MCF 10A (cell line): Measurements from ENCODE around the gene BLTP3A. TPM values are rescaled to one million over a fixed set of nuclear protein-coding genes. Genes with fewer than 3 reads are reported as not detected.

Source experiments
- BruUV-seq: library from RNA; stranded (reverse); fragments of 400-500 nt; replicated peaks from 2 replicates; lab custom pipeline; 2021; lab: Mats Ljungman, UMichigan
- CTCF ChIA-PET: fragments of 300-600 bp; sonication (Branson Sonifier 250); formaldehyde crosslinking; extraction: SDS; loops from one replicate; lab custom pipeline; 2021; ENCODE audit warnings: antibody characterized with exemption, inconsistent platforms; lab: Yijun Ruan, JAX
- POLR2A ChIA-PET: fragments of 300-600, 350-650 bp; sonication (Branson Sonifier 250); formaldehyde crosslinking; extraction: SDS; loops from one replicate; lab custom pipeline; 2020; ENCODE audit warnings: antibody characterized with exemption, inconsistent platforms; lab: Yijun Ruan, JAX
- DNase-seq: peaks from one replicate; pipeline ENCODE4 v3.0.0-alpha.2; 2018; ENCODE audit not compliant: unreplicated experiment
- H3K27ac Mint-ChIP-seq: one replicate; pipeline ENCODE4 v1.8.0; 2022; ENCODE audit warnings: mild to moderate bottlenecking, low read depth, mixed read lengths; ENCODE audit not compliant: unreplicated experiment
- H3K27me3 Mint-ChIP-seq: one replicate; pipeline ENCODE4 v1.8.0; 2022; ENCODE audit warnings: mixed read lengths; ENCODE audit not compliant: insufficient read depth, unreplicated experiment
- H3K36me3 Mint-ChIP-seq: one replicate; pipeline ENCODE4 v1.8.0; 2022; ENCODE audit warnings: mild to moderate bottlenecking, moderate library complexity, mixed read lengths; ENCODE audit not compliant: insufficient read depth, unreplicated experiment
- H3K4me1 Mint-ChIP-seq: one replicate; pipeline ENCODE4 v1.8.0; 2022; ENCODE audit warnings: mixed read lengths; ENCODE audit not compliant: insufficient read depth, unreplicated experiment
- H3K4me3 Mint-ChIP-seq: one replicate; pipeline ENCODE4 v1.8.0; 2022; ENCODE audit warnings: mild to moderate bottlenecking, moderate library complexity, mixed read lengths; ENCODE audit not compliant: unreplicated experiment
- H3K9me3 Mint-ChIP-seq: one replicate; pipeline ENCODE4 v1.8.0; 2022; ENCODE audit warnings: mixed read lengths; ENCODE audit not compliant: unreplicated experiment
- intact Hi-C: fragments of 100-400 bp; cut with micrococcal nuclease; formaldehyde crosslinking; loops from 2 replicates; pipeline ENCODE4 v1.14.1; 2022
- total RNA-seq: library from RNA; stranded (reverse); gene quantifications from 2 replicates; pipeline ENCODE4 v1.2.3, GENCODE V29; 2022
- TF ChIP-seq, protein P1 (sequence below): fragments of 200-600 bp; IDR thresholded peaks from one replicate; pipeline ENCODE4 v1.8.0; 2022; ENCODE audit warnings: antibody characterized with exemption, mild to moderate bottlenecking; ENCODE audit not compliant: unreplicated experiment

Gene BLTP3A
- total RNA-seq, 1 experiment from 2014 or later: 25.4 TPM

DNA sequence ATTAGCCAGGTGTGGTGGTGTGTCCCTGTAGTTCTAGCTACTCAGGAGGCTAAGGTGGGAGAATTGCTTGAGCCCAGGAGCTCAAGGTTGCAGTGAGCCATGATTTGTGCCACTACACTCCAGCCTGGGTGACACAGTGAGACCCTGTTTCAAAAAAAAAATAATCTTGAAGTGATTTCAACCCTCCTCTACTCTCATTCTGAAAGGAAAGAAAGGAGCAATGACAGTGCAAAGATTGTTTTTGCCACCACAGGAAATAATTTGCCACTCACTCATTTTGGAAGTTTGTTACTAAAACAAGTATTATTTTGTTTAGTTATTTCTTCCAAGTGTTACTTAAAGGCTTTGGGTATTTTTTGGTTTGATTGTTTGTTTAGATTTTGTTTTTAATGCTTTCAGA lies 45.6 kb downstream of the BLTP3A start:
- Mint-ChIP-seq H3K27ac (no peak overlapping the region), H3K9me3 (no peaks in the 10 kb centered on the region), H3K36me3 (peaks cover 25% of the 10 kb centered on the region), H3K27me3 (no peaks in the 10 kb centered on the region), H3K4me1 (peaks cover 8% of the 10 kb centered on the region), H3K4me3 (no peak overlapping the region)
- DNase-seq: no peak
- intact Hi-C loops: no loop called here
- BruUV-seq: no TSS peak
- ChIA-PET POLR2A (interaction anchor here (0.6 kb wide), 1 partner anchor 8 kb away, joined by 3 read pairs; no protein-coding TSS in a partner anchor), CTCF (interaction anchor here (0.6 to 0.7 kb wide), 2 partner anchors 18 to 571 kb away, joined by 3 to 4 read pairs; no protein-coding TSS in a partner anchor)
- TF ChIP-seq, protein P1, sequence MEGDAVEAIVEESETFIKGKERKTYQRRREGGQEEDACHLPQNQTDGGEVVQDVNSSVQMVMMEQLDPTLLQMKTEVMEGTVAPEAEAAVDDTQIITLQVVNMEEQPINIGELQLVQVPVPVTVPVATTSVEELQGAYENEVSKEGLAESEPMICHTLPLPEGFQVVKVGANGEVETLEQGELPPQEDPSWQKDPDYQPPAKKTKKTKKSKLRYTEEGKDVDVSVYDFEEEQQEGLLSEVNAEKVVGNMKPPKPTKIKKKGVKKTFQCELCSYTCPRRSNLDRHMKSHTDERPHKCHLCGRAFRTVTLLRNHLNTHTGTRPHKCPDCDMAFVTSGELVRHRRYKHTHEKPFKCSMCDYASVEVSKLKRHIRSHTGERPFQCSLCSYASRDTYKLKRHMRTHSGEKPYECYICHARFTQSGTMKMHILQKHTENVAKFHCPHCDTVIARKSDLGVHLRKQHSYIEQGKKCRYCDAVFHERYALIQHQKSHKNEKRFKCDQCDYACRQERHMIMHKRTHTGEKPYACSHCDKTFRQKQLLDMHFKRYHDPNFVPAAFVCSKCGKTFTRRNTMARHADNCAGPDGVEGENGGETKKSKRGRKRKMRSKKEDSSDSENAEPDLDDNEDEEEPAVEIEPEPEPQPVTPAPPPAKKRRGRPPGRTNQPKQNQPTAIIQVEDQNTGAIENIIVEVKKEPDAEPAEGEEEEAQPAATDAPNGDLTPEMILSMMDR: no peak

GRCh38 chr6:34839666-34840352 lies 47.9 kb downstream of the BLTP3A start:
- intact Hi-C loops: no loop called here
- no TSS peak for BruUV-seq
- Mint-ChIP-seq H3K9me3 (no peaks in the 10 kb centered on the region), H3K27ac (no peak overlapping the region), H3K4me1 (peaks cover 8% of the 10 kb centered on the region), H3K36me3 (peaks cover 17% of the 10 kb centered on the region), H3K27me3 (no peaks in the 10 kb centered on the region), H3K4me3 (no peak overlapping the region)
- peak; percentile 4 for DNase-seq
- POLR2A ChIA-PET: interaction anchor here (3.0 kb wide), 1 partner anchor 48 kb away, joined by 8 read pairs; the partner anchor contains the start of gene TAF11
- CTCF ChIA-PET: no interaction called here
- TF ChIP-seq, protein P1: no peak

Other genes with a start within 250 kb of the BLTP3A start
- gene SPDEF, start 235.8 kb upstream of the BLTP3A start, total RNA-seq: not detected in 2 replicates
- gene ILRUN, start 95.3 kb upstream of the BLTP3A start, total RNA-seq: 49.2 and 50.8 TPM in 2 replicates
- gene SNRPC, start 34.6 kb upstream of the BLTP3A start, total RNA-seq: 138 and 159 TPM in 2 replicates
- gene TAF11, start 96.0 kb downstream of the BLTP3A start, total RNA-seq: 16.5 and 22.2 TPM in 2 replicates
- gene ANKS1A, start 97.2 kb downstream of the BLTP3A start, total RNA-seq: 13.8 and 14.0 TPM in 2 replicates